Activated gamma-delta T cell (primary cell): ENCODE data around the gene LRRTM2.
"Not testable (repeated sequence)": the region's sequence is repeated elsewhere in the genome, so short reads cannot be mapped to it uniquely, and the experiment has no call there.

Source experiments
- DNase-seq: peaks from one replicate; lab custom pipeline; 2025; lab: John Stamatoyannopoulos, UW
- total RNA-seq, 2 donors: gene quantifications; one replicate each; lab custom pipeline; 2026; lab: John Stamatoyannopoulos, UW

Gene LRRTM2
- 0.09 to 1.1 reads per million in 2 donors for total RNA-seq

- no peak for DNase-seq
Observed at GRCh38 chr5:138874771-138875551, at the start of gene LRRTM2. Gene LRRTM2, minus strand, starts transcription at chr5:138875335. Its CDS starts 424 bp downstream, at chr5:138874911.

DNA sequence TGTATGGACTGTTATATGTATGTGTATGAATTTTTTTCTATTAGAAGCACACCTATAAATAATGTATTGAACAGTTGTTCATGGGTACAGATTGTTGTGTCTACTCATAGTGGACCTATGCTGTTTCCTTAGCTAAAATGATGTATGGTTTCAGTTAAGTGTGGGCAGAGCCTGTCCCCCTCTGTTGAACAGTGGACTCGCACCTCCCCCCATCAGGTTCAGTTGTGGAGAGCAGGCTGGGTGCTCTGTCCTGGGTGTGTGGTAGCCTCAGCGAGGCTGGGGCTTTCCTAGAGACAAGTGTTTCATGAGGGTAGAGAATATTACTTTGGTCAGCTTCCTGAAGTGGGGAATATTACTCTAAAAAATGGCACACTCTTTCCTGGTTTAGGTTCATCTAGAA lies 47.4 kb upstream of the LRRTM2 start:
- DNase-seq = no peak

DNA sequence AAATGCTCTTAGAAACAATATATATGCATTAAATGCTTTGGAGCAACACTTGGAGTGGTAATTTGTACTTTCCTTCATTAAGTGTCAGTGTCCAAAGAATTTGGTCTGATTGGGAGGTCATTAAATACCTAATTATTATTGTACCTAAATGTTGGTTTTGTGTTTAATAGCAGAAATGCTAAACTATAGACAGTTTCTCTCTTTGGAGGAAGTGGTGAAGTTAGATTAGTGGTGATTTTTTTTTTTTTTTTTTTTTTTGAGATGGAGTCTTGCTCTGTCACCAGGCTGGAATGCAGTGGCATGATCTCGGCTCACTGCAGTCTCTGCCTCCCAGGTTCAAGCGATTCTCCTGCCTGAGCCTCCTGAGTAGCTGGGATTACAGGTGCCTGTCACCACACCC lies 46.2 kb upstream of the LRRTM2 start:
- DNase-seq = not testable (repeated sequence)

GRCh38 chr5:138920181-138920580 lies 45.0 kb upstream of the LRRTM2 start:
- DNase-seq = no peak

DNA sequence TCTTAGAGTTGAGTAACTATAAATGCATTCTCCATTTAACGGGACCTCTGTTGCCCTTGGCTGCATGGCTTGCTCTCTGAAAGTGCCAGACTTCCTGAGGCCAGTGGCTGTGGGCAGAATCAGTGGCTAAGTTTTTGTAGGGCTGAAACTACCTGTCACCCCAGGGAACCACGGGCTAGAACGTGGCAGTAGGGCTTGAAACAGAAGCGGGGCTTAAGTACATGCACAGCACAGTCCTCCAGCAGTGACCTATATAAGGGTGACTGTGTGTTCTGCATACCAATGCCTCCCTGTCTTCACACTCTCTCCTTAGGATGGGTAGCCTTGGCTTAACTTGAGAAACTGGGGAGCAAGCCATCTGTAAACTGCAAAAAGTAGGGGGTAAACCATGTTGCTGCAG lies 43.6 kb upstream of the LRRTM2 start:
- DNase-seq = no peak

GRCh38 chr5:138914338-138914737 lies 39.2 kb upstream of the LRRTM2 start:
- DNase-seq = no peak

DNA sequence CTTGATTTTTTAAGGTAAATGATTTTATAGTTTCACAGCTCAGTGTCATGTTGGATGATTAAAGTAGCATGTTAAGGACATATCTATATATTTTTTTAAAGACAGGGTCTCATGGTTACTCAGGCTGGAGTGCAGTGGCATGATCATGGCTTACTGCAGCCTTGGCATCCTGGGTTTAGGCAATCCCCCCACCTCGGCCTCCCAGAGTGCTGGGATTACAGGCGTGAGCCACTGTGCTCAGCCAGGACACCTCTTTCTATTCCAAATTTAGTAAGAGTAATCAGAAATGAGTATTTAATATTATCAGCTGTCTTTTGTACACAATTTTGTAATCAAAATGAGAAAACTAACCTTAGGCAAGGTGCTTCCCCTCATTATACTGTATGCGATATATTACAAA lies 38.6 kb upstream of the LRRTM2 start:
- no peak for DNase-seq

DNA sequence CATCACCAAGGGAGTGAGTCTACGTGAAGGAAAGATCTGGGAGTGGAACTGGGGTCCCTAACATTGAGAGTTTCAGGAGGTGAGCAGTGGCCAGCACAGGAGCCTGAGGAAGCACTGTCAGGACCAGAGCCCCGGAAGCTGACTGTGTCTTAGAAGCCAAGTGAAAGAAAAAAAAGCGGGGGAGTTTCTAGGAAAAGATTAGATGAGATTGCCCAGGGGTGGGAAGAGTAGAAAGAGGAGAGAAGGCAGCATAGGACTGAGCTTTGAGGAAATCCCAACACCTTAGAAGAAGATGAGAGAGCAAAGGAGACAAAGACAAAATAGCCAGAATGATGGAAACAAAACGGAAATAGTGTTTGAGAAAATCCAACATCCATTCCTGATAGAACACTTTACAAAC lies 37.0 kb upstream of the LRRTM2 start:
- no peak for DNase-seq

- DNase-seq = no peak
Observed at GRCh38 chr5:138911441-138911840, 36.3 kb upstream of the LRRTM2 start.

GRCh38 chr5:138910546-138911185 lies 35.5 kb upstream of the LRRTM2 start:
- DNase-seq = no peak

GRCh38 chr5:138909734-138910133 lies 34.6 kb upstream of the LRRTM2 start:
- no peak for DNase-seq

- no peak for DNase-seq
Observed at GRCh38 chr5:138905541-138905940, 30.4 kb upstream of the LRRTM2 start.

DNA sequence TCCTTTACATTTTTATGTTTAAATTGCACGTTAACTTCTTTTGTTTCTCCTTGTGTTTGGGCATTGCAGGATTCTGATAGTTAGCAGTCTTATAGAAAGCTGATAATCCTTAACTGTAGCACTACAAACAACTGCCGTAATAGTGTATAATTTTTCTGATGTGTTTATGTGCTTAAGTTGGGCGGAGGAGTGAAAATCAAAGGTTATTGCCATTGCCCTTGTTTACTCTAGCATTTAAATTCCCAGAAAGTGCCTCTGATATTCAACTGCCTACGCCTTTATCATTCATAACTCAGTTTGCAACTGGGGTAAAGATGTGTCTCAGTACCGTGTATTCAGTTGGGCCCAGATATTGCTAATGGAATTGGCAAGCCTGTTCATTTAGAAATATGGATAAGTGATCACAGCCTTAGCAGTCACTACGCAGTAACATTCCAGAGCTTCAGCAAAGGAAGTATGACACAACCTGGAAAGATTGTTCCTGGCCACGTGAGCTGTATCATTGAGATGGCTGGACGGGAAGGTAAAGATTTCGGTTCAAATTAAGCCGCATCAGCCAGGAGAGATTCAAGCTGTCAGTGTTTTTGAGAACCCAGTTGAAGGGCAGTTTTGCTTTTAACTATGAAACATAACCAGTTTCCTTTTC lies 28.1 kb upstream of the LRRTM2 start:
- DNase-seq = no peak

- DNase-seq = no peak
Observed at GRCh38 chr5:138901716-138902115, 26.6 kb upstream of the LRRTM2 start.

GRCh38 chr5:138900281-138900965 lies 25.3 kb upstream of the LRRTM2 start:
- DNase-seq = no peak

DNA sequence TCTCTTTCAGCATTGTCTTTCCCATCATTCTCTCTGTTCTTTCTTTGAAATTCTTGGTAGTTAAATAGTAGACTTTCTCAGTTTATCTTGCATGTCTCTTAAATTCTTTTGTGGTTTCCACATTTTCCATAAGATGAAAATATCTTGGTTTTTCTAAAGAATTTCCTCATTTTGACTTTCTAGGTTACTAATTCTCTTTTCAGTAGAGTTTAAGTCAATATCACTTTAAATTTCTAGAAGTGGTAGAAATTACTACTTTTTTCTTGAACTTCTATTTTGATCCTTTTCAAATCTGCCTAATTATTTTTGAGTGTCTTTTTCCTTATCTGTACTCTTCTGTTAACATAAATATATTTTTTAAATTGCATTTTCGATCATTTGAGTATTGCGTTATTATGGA lies 23.6 kb upstream of the LRRTM2 start:
- DNase-seq = no peak

DNA sequence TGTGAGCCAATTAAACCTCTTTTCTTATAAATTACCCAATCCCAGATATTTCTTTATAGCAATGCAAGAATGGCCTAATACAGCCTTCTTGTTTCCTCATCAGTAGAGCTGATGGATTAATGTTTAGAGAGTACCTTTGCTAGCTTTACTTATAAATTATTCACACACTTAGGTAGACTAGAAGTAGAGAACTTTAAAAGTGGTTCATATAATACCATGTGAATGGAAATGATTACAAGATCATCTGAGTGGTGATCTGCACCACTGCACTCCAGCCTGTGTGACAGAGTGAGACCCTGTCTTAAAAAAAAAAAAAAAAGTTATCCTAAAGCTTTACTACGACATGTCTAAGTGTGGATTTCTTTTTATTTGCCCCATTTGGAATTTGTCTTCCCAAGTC lies 23.2 kb upstream of the LRRTM2 start:
- no peak for DNase-seq

- no peak for DNase-seq
Observed at GRCh38 chr5:138895918-138896317, 20.8 kb upstream of the LRRTM2 start.

DNA sequence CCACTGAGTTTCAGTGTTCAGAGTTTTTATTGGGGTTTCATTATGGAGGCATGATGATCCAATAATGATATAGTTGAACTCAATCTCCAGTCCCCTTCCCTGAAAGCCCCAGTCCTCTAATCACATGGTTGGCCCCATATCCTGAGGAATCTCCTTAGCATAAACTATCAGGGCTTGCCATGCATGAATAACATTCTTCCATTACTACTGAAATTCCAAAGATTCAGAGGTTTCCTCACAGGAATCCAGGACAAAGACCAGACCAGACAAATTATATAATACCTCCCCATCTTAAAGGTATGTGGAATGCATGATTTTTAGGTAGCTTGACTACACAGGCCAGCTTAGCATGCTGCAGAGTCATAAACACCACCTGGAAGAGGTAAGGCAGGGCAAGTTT lies 15.5 kb upstream of the LRRTM2 start:
- no peak for DNase-seq

DNA sequence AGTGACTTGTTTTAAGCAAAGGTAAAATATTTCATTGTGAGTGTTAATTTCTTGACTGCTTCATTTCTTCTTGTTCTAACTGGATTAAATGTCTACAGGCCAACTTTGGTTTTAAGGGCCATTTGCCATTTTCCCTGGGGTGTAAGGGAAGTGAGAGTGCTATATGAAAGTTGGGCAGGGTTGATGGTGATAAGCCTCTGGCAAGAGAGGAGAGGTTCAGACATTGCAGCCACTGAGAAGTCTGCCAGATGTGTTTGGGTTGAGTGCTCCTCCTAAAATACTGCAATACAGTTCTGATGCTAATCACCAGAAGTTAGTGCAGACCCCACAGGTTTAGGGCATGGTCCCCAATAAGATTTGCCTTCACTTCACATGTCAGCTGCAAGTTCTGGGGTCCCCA lies 14.9 kb upstream of the LRRTM2 start:
- DNase-seq = no peak

GRCh38 chr5:138884554-138884953 lies 9.4 kb upstream of the LRRTM2 start:
- no peak for DNase-seq

DNA sequence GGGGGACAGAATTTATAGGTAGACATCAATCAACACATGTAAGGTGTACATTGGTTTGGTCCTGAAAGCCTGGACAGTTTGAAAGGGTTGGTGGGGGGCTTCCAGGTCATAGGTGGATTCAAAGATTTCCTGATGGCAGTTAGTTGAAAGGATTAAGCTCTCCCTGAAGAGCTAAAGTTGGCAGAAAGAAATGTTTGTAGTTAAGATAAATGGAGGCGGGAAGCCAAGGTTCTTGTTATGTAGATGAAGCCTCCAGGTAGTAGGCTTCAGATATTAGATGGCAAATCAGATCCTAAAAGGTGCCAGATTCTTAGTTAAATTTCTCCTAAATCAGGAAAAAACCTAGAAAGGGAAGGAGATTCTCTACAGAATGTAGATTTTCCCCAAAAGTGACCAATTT lies 9.0 kb upstream of the LRRTM2 start:
- no peak for DNase-seq
